Measurements from ENCODE around the gene KCNH2. TPM values are rescaled to one million over a fixed set of nuclear protein-coding genes. Genes with fewer than 3 reads are reported as not detected.

KCNH2 gene
- total RNA-seq, 1 donor from 2014 or later = 7.3 TPM

- Histone ChIP-seq H3K4me1 (ENCODE audit: control insufficient read depth in 3 of 3, insufficient read depth in 3 of 3, low read length in 3 of 3) (peaks cover 4 to 18% (median 5%) of the 10 kb centered on the region in 3 donors), H3K9ac (ENCODE audit: low read depth in 1 of 3, low read length in 3 of 3) (peak overlapping the region in 1 of 3 donors; percentile 68), H3K4me3 (ENCODE audit: low read length in 3 of 3) (peak overlapping the region in 2 of 3 donors; percentile 40 to 45), H3K9me3 (ENCODE audit: control insufficient read depth in 3 of 3, low read length in 3 of 3) (no peaks in the 10 kb centered on the region), H3K27me3 (ENCODE audit: control insufficient read depth in 3 of 3, insufficient read depth in 3 of 3, low read length in 3 of 3) (peaks cover 5 to 43% (median 12%) of the 10 kb centered on the region in 3 donors), H3K27ac (ENCODE audit: low read depth, low read length) (no peak overlapping the region), H3K36me3 (ENCODE audit: control insufficient read depth in 3 of 3, insufficient read depth in 3 of 3, low read length in 3 of 3) (no peaks in the 10 kb centered on the region)
Measured at GRCh38 chr7:150955519-150956394, 22.4 kb downstream of the KCNH2 start.

- Histone ChIP-seq H3K4me1 (ENCODE audit: control insufficient read depth in 3 of 3, insufficient read depth in 3 of 3, low read length in 3 of 3) (peaks cover 4 to 18% (median 5%) of the 10 kb centered on the region in 3 donors), H3K36me3 (ENCODE audit: control insufficient read depth in 3 of 3, insufficient read depth in 3 of 3, low read length in 3 of 3) (no peaks in the 10 kb centered on the region), H3K27me3 (ENCODE audit: control insufficient read depth in 3 of 3, insufficient read depth in 3 of 3, low read length in 3 of 3) (peaks cover 5 to 43% (median 12%) of the 10 kb centered on the region in 3 donors), H3K27ac (ENCODE audit: low read depth, low read length) (no peak overlapping the region), H3K9me3 (ENCODE audit: control insufficient read depth in 3 of 3, low read length in 3 of 3) (no peaks in the 10 kb centered on the region), H3K4me3 (ENCODE audit: low read length in 3 of 3) (peak overlapping the region in 2 of 3 donors; percentile 40 to 45), H3K9ac (ENCODE audit: low read depth in 1 of 3, low read length in 3 of 3) (peak overlapping the region in 1 of 3 donors; percentile 68)
Measured at GRCh38 chr7:150954986-150955518, 23.1 kb downstream of the KCNH2 start.

- Histone ChIP-seq H3K9ac (ENCODE audit: low read depth in 1 of 3, low read length in 3 of 3) (no peak overlapping the region), H3K4me3 (ENCODE audit: low read length in 3 of 3) (no peak overlapping the region), H3K36me3 (ENCODE audit: control insufficient read depth in 3 of 3, insufficient read depth in 3 of 3, low read length in 3 of 3) (no peaks in the 10 kb centered on the region), H3K27me3 (ENCODE audit: control insufficient read depth in 3 of 3, insufficient read depth in 3 of 3, low read length in 3 of 3) (peaks cover 5 to 43% (median 12%) of the 10 kb centered on the region in 3 donors), H3K27ac (ENCODE audit: low read depth, low read length) (no peak overlapping the region), H3K9me3 (ENCODE audit: control insufficient read depth in 3 of 3, low read length in 3 of 3) (no peaks in the 10 kb centered on the region), H3K4me1 (ENCODE audit: control insufficient read depth in 3 of 3, insufficient read depth in 3 of 3, low read length in 3 of 3) (peaks cover 4 to 18% (median 5%) of the 10 kb centered on the region in 3 donors)
Measured at GRCh38 chr7:150954201-150954985, 23.7 kb downstream of the KCNH2 start.

GRCh38 chr7:150953061-150953997, 24.8 kb downstream of the KCNH2 start:
- Histone ChIP-seq H3K9ac (ENCODE audit: low read depth in 1 of 3, low read length in 3 of 3) (no peak overlapping the region), H3K4me3 (ENCODE audit: low read length in 3 of 3) (no peak overlapping the region), H3K36me3 (ENCODE audit: control insufficient read depth in 3 of 3, insufficient read depth in 3 of 3, low read length in 3 of 3) (no peaks in the 10 kb centered on the region), H3K9me3 (ENCODE audit: control insufficient read depth in 3 of 3, low read length in 3 of 3) (no peaks in the 10 kb centered on the region), H3K27me3 (ENCODE audit: control insufficient read depth in 3 of 3, insufficient read depth in 3 of 3, low read length in 3 of 3) (peaks cover 5 to 39% (median 12%) of the 10 kb centered on the region in 3 donors), H3K4me1 (ENCODE audit: control insufficient read depth in 3 of 3, insufficient read depth in 3 of 3, low read length in 3 of 3) (peaks cover 4 to 18% (median 5%) of the 10 kb centered on the region in 3 donors), H3K27ac (ENCODE audit: low read depth, low read length) (no peak overlapping the region)

- Histone ChIP-seq H3K36me3 (ENCODE audit: control insufficient read depth in 3 of 3, insufficient read depth in 3 of 3, low read length in 3 of 3) (no peaks in the 10 kb centered on the region), H3K27ac (ENCODE audit: low read depth, low read length) (no peak overlapping the region), H3K27me3 (ENCODE audit: control insufficient read depth in 3 of 3, insufficient read depth in 3 of 3, low read length in 3 of 3) (peaks cover 5 to 43% (median 15%) of the 10 kb centered on the region in 3 donors), H3K4me3 (ENCODE audit: low read length in 3 of 3) (no peak overlapping the region), H3K9me3 (ENCODE audit: control insufficient read depth in 3 of 3, low read length in 3 of 3) (no peaks in the 10 kb centered on the region), H3K9ac (ENCODE audit: low read depth in 1 of 3, low read length in 3 of 3) (no peak overlapping the region), H3K4me1 (ENCODE audit: control insufficient read depth in 3 of 3, insufficient read depth in 3 of 3, low read length in 3 of 3) (peaks cover 4 to 18% (median 5%) of the 10 kb centered on the region in 3 donors)
Measured at GRCh38 chr7:150952331-150953050, 25.6 kb downstream of the KCNH2 start.

GRCh38 chr7:150951521-150951920, 26.6 kb downstream of the KCNH2 start:
- no peaks in the 10 kb centered on the region for H3K9me3 ChIP-seq (ENCODE audit: control insufficient read depth in 3 of 3, low read length in 3 of 3)
- no peaks in the 10 kb centered on the region for H3K36me3 ChIP-seq (ENCODE audit: control insufficient read depth in 3 of 3, insufficient read depth in 3 of 3, low read length in 3 of 3)
- H3K9ac ChIP-seq (ENCODE audit: low read depth in 1 of 3, low read length in 3 of 3) = no peak overlapping the region
- peaks cover 4 to 18% (median 5%) of the 10 kb centered on the region in 3 donors for H3K4me1 ChIP-seq (ENCODE audit: control insufficient read depth in 3 of 3, insufficient read depth in 3 of 3, low read length in 3 of 3)
- peaks cover 3 to 42% (median 16%) of the 10 kb centered on the region in 3 donors for H3K27me3 ChIP-seq (ENCODE audit: control insufficient read depth in 3 of 3, insufficient read depth in 3 of 3, low read length in 3 of 3)
- H3K27ac ChIP-seq (ENCODE audit: low read depth, low read length) = no peak overlapping the region
- no peak overlapping the region for H3K4me3 ChIP-seq (ENCODE audit: low read length in 3 of 3)

GRCh38 chr7:150951181-150951520, 27.0 kb downstream of the KCNH2 start:
- no peaks in the 10 kb centered on the region for H3K36me3 ChIP-seq (ENCODE audit: control insufficient read depth in 3 of 3, insufficient read depth in 3 of 3, low read length in 3 of 3)
- no peak overlapping the region for H3K27ac ChIP-seq (ENCODE audit: low read depth, low read length)
- H3K9me3 ChIP-seq (ENCODE audit: control insufficient read depth in 3 of 3, low read length in 3 of 3) = no peaks in the 10 kb centered on the region
- peaks cover 4 to 15% (median 5%) of the 10 kb centered on the region in 3 donors for H3K4me1 ChIP-seq (ENCODE audit: control insufficient read depth in 3 of 3, insufficient read depth in 3 of 3, low read length in 3 of 3)
- no peak overlapping the region for H3K4me3 ChIP-seq (ENCODE audit: low read length in 3 of 3)
- H3K27me3 ChIP-seq (ENCODE audit: control insufficient read depth in 3 of 3, insufficient read depth in 3 of 3, low read length in 3 of 3) = peaks cover 3 to 44% (median 18%) of the 10 kb centered on the region in 3 donors
- H3K9ac ChIP-seq (ENCODE audit: low read depth in 1 of 3, low read length in 3 of 3) = no peak overlapping the region

- Histone ChIP-seq H3K36me3 (ENCODE audit: control insufficient read depth in 3 of 3, insufficient read depth in 3 of 3, low read length in 3 of 3) (no peaks in the 10 kb centered on the region), H3K27ac (ENCODE audit: low read depth, low read length) (no peak overlapping the region), H3K4me1 (ENCODE audit: control insufficient read depth in 3 of 3, insufficient read depth in 3 of 3, low read length in 3 of 3) (peaks cover 0 to 11% (median 3%) of the 10 kb centered on the region in 3 donors)
Measured at GRCh38 chr7:150950496-150951180, 27.5 kb downstream of the KCNH2 start.

More at GRCh38 chr7:150950496-150951180, 27.5 kb downstream of the KCNH2 start:
- Histone ChIP-seq H3K4me3 (ENCODE audit: low read length in 3 of 3) (no peak overlapping the region), H3K9ac (ENCODE audit: low read depth in 1 of 3, low read length in 3 of 3) (no peak overlapping the region), H3K9me3 (ENCODE audit: control insufficient read depth in 3 of 3, low read length in 3 of 3) (no peaks in the 10 kb centered on the region), H3K27me3 (ENCODE audit: control insufficient read depth in 3 of 3, insufficient read depth in 3 of 3, low read length in 3 of 3) (peaks cover 3 to 44% (median 18%) of the 10 kb centered on the region in 3 donors)
